DMS53 treated with DMSO at 0.1 percent for 48 hours (cell line): Measurements from ENCODE around the gene GART.
"Not testable (repeated sequence)": the region's sequence is repeated elsewhere in the genome, so short reads cannot be mapped to it uniquely, and the experiment has no call there.

Experiments used
- DNase-seq: peaks from one replicate; lab custom pipeline; 2025; ENCODE audit not compliant: unreplicated experiment; lab: John Stamatoyannopoulos, UW

The GART gene

DNA sequence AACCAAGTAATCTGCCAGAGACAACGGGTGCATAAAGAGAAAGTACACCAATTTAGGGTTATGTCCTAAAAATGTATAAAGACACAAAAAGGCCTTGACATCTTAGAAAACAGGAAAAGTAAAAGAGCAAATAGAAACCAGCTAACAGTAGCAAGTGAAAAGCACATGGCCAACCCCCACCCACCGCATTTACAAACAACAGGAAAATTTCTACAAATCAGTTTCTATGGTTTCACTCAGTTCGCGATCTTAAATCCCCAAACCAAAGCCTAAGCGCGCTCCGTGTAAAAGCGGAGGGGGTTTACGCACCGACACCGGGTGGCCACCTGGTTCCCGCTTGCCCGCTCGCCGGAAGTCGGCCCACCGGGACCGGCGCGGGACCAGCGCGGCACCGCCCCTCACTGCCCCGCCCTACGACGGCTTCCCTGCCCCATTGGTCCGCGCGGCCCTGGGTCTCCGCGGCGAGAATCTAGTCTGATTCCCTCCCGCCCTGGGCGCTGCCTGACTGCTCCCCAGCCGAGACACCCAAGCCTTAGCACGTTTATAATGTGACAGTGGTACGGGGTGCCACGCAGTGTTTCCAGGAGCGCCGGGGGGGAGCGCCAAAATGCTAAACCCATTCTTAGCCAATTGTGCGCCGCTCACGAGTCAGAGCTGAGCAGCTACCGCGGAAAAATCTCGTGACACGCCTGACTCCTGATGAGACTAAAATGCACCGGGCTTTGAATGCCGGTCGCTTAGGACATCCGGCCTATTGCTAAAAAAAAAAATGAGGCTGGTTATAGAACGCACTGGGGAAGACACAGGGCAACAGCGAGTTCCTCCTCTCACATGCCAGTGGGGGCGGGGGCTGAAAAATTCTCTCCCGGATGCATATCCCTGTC lies at the start of gene GART:
Gene GART (minus strand): TSS at position 362 of the 884 bp plus-strand sequence. CDS start 2,802 bp downstream, outside the sequence.
- peak; percentile 46 for DNase-seq

DNA sequence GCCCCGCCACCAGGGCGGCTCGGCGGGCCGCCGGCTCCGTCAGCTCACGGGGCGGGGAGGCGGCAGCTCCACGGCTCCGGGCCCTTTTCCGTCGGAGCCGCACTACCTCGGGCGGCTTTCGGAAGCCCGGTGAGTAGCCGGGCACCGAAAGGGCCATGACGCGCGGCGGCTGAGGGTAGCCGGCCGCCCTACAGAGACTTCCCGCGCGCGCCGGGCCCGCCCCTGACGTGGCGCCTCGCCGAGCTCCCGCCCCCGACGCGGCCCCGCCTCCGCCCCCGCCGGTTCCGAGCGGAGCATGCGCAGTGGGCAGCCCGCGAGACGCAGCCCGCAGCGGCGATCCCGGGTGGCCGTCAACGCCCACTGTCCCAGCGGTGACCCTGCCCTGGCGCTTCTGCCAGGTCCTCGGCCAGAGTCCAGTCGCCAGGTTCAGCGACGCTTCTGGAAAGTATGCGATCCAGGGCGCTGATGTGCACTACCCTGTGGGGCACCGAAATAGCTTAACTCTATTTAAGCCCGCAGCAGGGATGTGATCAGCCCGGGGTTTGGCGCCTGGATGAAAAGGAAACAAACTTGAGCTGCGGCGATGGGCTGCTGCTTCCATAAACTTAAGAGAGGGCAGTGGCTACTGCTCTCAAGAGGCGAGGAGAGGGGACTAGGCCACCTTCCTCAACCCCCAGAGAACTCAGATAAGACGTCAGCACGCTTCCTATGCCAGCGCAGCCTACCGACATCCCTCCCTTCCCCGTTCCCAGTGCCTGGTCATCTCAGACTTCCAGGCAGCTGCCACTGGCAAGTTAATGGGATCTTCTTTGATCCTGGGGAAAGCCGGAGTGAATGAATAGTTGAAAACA lies 46.8 kb upstream of the GART start, which contains the start of gene DONSON:
Gene DONSON (minus strand): TSS at position 200 of the 851 bp plus-strand sequence. CDS start 43 bp downstream, at position 157.
- DNase-seq, result peak; percentile 65

DNA sequence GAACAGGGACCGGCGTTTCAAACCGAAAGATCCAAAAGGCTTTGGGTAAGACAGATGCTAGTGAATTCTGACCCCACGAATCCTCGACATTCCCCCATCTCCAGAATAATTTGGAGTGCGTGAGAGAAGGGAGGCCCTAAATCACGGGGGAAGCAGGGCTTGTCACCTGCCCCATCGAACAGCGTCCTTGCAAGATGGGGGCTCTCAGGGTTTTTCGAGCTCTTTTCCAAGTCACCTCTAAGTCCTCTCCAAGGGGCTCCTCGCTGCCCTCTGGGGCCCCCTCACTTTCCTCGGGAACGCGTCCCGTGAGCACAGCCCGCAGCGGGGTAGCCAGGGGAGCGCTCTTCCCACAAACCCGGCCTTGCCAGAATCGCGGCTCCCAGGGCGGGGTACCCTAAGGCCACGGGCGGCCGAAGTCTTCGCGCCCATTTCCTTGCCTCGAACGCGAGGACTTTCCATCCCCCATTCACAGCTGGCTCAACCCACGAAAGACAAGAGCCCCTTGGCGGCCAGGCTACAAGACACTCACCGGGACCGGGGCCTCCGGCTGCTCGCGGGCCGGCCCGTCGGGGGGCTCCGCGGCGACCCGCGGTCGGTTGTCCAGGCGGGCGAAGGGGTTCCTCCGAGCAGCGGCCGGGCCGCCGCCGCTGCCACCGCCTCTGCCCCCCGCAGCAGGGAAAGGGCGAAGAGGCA lies 46.0 kb upstream of the GART start:
- no peak for DNase-seq

DNA sequence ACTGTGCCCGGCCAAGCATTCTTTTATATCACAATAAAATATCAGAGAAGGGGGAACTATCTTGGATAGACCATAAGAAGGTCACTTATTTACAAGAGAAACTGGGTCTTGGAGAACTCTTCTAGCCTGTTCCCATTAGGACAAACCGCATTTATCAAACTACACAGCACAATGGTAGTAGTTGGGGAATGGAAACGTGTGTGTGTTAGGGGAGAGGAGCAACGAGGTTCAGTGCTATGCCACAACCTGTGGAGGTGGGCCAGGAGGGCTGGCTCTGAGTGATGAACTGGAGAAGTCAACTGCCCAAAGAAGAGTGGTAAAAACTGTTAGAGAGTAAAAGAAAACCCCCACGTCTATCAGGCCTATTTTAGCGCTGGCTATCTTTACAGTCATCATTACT lies 45.0 kb upstream of the GART start:
- DNase-seq, result no peak

DNA sequence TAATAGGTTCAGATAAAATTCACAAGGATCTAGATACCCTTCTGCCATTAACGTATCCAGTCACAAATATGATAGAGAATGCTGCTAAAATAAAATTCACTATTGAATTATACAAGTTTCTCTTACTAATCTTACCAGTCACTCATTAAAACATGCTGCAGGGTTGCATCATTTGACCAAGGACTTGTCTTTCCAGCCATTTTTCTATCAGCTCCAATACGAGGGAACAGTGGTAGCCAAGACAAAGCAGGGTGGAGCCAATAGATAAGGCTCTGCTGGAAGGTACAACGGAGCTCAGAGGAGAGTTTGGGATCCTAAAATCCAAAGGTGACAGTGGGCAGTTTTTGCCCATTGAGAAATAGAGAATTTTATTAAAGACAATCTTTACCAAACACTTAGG lies 42.5 kb upstream of the GART start:
- no peak for DNase-seq

DNA sequence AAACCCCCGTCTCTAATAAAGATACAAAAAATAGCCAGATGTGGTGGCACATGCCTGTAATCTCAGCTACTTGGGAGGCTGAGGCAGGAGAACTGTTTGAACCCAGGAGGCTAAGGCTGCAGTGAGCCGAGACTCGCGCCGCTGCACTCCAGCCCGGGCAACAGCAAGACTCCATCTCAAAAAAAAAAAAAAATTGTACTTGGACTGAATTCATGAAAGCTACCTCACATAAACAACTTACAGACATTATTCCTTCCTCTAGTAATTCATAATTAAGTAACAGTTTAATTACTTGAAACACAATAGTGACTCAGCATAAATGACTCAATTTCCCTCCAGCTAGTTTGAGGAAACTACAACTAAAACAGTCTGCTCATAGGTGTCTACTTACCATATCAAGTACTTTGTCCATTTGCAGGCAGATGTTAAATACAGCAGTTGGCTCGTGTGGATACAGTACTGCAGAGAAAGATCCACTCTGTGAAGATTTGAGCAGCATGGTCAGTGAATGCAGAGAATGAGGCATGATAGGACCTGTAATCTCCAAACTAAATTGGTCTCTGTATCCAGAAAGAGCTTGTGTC lies 37.1 kb upstream of the GART start:
- DNase-seq, result no peak

DNA sequence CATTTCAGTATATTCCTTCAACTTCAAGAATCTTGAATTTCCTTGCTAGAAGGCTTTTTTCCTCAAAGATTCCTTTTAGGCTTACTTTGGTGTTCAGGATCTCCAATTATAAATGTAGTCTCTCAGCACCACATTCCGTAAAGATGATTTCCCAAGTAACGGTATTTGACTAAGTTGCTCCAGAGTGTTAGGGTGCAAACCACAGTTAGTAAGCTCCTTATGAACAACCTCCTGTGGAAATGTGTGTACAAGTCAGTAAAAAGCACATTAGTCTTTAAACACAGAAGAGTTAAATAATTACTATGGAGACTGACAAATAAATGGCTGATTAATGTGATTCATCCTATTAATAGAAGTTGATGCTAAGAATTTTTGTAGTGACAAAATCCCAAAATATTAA lies 36.3 kb upstream of the GART start:
- DNase-seq, result no peak

DNA sequence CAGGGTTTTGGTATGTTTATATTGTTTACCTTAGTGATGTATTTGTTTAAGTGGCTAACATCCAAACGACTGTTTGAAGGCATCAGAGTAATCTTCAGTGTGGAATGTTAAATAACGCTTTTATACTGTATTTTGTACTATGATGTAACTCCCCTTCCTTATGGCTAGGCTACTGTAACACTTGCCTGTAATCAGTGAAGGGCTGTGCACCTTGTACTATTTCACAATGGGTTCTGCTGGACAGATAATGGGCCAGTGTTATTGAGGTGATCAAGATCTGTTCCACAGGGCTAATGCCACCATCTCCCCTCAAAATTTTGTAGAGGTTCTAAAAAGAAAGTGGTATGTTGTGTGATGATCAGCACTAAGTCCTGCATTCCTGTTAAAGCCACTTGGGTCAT lies 34.8 kb upstream of the GART start:
- not testable (repeated sequence) for DNase-seq

DNA sequence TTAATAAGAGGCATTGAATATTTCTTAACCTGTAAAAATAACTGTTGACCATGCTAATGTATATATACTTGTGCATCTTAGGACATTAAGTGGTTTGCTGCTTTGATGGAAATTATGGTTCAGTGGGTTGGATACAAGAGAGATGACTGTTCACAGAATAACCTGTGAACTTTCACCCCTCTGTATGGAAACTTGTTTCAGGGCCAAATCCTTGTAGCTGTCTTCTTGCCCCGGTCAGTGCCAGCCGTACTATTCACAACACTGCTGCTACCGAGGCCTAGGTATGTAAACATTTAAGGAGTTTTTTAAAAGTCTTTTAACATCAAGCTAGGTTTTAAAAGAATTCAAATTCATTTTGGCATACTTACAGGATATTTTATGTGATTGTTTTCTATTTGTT lies 30.4 kb upstream of the GART start:
- no peak for DNase-seq

DNA sequence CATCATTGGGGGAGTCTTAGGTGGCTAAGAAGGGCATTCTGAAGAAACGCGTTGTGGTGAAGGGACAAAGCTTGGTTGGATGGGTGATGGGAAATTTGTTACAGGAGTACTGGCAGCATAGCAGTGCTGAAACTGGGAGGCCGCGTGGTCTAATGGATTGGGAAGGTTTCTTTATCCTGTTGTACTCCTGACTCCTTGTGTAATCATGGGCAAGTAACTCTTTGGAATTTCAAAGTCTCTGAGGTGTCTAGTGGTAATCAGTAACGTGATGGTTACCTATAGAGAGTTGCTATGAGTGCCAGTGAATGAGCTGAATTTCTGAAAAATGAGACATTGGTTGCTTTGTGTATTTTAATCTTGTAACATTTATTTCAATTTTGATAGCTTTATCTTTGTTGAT lies 28.1 kb upstream of the GART start:
- no peak for DNase-seq

DNA sequence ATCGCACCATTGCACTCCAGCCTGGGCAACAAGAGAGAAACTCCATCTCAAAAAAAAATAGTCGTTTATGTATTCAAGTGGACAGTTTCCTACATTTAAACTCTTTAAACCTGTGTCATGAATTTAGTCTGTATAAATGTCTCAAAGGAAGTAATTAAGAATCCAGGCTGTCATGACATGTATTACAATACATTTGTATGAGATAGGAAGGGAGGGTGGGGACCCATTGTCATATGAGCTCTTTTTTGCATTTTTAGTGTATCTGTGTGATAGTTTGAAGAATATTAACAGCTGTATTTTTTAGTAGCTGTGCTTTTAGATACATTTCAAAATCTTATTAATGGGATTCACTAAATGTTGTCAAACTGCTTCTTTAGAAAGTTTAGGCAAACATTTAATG lies 26.5 kb upstream of the GART start:
- DNase-seq, result no peak

DNA sequence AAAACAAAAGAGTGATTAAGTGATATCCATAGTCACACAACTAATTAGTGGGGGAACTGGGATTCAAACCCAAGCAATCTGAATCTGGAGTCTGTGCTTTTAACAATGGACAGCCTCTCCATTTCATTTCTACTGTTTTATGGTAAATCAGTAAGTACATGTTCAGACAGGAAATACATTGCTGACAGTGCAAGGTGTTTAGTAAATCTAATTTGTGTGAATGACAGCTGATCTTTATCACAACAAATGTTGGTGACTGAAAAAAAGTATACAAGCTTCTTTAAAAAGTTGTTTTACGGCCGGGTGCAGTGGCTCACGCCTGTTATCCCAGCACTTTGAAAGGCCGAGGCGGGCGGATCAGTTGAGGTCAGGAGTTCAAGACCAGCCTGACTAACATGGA lies 26.0 kb upstream of the GART start:
- no peak for DNase-seq

DNA sequence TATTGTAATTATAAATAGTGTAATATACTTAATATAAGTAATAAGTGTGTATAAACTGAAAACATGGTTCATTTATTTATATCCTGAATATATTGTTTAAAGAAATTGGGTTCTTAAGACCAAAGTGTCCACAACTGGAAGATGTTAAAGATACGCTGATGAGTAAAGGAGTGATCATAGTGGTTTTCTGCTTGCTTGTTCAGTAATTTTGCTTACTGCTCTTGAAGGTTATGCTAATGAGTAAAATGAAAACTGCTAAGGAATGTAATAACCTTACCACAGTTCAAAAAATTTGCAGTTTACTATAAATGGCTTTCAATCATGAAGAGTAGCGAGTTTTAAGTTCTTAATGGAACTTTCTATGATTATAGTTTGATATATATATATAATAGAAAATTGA lies 24.6 kb upstream of the GART start:
- DNase-seq, result no peak

DNA sequence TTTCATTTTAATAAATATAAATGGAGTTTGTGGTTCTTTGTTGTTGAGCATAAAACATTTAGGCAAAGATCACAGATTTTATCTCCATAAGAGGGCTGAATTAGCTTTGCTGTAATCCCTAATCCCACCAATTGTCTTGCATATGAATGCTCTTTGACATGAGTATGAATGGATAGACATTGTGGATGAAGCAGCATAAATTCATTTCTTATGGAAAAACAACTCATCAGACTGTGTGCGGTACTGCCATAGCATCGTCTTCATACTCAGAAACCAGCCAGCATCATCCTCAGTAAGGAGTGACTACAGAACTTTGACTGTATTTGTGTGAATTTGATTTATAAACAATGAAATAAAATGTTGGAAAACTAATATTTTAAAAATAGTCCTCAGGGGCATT lies 20.5 kb upstream of the GART start:
- no peak for DNase-seq

DNA sequence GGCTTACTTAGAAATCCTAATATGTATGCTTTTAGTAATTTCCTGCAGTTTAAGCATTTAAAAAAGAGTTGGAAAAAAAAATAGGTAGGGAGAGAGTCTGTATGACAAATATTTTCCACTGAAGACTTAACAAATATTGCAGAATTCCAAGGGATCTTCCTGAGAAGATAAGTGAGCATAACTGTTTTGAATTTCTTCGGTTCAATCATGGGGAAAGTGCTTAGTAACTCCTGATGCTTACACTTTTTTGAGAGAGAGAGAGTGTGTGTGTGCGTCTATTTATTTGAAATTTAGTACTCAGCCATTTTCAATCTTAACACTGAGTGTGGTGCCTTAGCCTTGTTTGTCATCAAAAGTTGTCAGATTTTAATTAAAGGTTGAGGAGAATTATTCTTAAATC lies 19.5 kb upstream of the GART start:
- DNase-seq, result no peak

DNA sequence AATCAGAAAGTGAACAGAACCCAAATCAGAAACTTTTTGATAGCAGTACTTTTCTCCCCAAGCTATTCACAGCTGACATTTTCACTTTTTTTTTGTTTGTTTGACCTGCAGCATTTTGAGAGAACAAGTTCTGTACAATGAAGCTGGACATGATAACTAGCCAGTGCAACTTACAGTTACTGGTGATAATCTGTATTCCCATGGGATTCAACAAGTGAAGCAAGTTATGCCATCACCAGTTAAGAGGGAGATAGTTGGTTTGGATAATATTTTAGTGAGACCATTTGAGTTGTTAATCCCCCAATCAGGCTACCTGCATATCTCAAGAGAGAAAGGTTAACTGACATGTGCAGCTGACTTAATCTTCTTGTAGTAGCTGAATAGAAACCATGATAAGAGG lies 19.0 kb upstream of the GART start:
- no peak for DNase-seq

DNA sequence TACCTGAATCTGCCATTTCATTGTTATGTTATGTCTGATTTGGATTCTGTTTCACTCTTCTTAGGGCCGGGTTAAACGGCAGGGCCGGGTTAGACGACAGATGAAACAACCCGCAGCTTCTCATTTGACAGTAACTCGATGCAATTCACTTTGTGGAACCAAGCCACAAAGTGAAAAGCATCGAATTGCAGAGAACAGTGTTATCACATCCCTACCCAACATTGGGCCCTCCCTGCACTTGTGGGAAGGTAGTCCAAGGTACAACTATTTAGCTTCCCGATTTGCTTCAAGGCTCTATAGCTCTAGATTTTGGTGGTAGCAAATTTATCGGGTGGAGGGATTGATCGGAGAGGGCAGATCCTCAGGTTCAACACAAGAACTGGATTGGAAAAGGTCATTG lies 17.9 kb upstream of the GART start:
- DNase-seq, result no peak

DNA sequence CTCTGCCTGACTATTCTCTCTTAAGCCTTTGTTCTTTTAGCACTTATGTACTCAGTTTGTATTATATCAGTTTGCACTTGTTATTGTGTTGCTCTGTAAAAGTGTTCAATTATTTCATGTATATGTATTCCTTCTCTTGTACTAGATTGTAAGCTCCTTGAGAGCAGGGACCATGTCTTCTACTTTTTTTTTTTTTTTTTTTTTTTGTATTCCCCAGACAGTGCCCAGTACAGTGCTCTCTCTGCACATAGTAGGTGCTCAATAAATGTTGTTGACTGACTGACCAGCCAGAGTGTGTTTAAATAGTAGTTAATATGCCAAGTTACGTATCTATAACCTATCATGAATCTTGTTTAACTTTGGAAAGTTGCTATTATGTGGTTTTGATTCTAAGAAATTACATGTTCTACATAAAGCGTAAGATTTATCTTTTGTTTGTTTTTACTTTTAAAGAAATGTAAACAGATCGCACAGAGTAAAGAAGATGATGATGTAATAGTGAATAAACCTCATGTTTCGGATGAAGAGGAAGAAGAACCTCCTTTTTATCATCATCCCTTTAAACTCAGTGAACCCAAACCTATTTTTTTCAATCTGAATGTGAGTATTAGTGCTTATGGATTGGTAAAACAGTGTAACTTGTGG lies 17.0 kb upstream of the GART start:
- no peak for DNase-seq

DNA sequence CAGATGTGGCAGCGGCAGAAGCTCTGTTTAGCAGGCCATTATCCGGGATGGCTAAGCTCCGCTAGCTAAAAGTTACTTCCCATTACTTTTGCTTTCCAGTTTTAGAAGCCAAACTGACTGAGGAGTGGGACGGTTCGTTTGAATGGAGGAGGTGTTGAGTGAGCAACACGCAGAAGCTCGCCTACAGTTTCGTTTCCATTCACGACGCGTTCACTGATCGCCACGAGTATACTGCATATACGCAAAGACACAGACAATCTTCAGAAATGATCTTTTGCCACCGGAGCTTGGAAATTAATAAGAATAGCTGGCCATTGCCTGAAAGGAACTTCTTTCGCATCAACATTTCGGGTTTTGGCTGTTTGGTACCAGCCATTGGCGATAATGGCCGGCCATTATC lies 15.5 kb upstream of the GART start:
- no peak for DNase-seq

DNA sequence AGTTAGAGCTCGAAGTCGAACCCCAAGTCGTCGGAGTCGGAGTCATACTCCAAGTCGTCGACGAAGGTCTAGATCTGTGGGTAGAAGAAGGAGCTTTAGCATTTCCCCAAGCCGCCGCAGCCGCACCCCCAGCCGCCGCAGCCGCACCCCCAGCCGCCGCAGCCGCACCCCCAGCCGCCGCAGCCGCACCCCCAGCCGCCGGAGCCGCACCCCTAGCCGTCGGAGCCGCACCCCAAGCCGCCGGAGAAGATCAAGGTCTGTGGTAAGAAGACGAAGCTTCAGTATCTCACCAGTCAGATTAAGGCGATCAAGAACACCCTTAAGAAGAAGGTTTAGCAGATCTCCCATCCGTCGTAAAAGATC lies 13.0 kb upstream of the GART start:
- no peak for DNase-seq
